Tibial nerve (tissue), 4 donors: ENCODE data around the gene MLLT1. TPM values are rescaled to one million over a fixed set of nuclear protein-coding genes. Genes with fewer than 3 reads are reported as not detected.

Experiments
- DNase-seq, 2 donors: peaks; one replicate each; pipeline ENCODE4 v3.0.0-alpha.2; 2019; ENCODE audit warnings: low spot score in 2 of 2
- H3K27ac ChIP-seq, 4 donors: fragments of 200-600 bp; sonication (generic) in 3 of 4; one replicate each; pipeline ENCODE4 v1.5.1; 2017 to 2019; ENCODE audit warnings: mild to moderate bottlenecking in 1 of 4
- H3K27me3 ChIP-seq, 2 donors: fragments of 200-600 bp; sonication (generic) in 1 of 2; one replicate each; pipeline versions ENCODE4 v1.5.1 to v1.6.0; 2017 to 2019
- H3K36me3 ChIP-seq, 3 donors: fragments of 200-600 bp; sonication (generic); one replicate each; pipeline ENCODE4 v1.5.1; 2018 to 2019
- H3K4me1 ChIP-seq, 4 donors: fragments of 200-600 bp; sonication (generic) in 3 of 4; one replicate each; pipeline ENCODE4 v1.5.1; 2017 to 2019
- H3K4me3 ChIP-seq, 4 donors: fragments of 200-600 bp; sonication (generic) in 3 of 4; one replicate each; pipeline ENCODE4 v1.5.1; 2017 to 2019; ENCODE audit warnings: mild to moderate bottlenecking in 1 of 4, moderate library complexity in 1 of 4
- H3K9me3 ChIP-seq, 4 donors: fragments of 200-600 bp; sonication (generic) in 3 of 4; one replicate each; pipeline ENCODE4 v1.5.1; 2017 to 2019
- EP300 ChIP-seq, 2 donors: sonication (generic); formaldehyde crosslinking; IDR thresholded peaks; one replicate each; pipeline ENCODE4 v1.6.1; 2017; ENCODE audit warnings: antibody characterized with exemption in 2 of 2, mild to moderate bottlenecking in 1 of 2
- POLR2A ChIP-seq, 2 donors: fragments of 450-650 bp; IDR thresholded peaks; one replicate each; pipeline ENCODE4 v1.6.1; 2017; ENCODE audit warnings: antibody characterized with exemption in 2 of 2, mild to moderate bottlenecking in 2 of 2, moderate library complexity in 2 of 2
- WGBS, 2 donors: methylation state at CpG; one replicate each; pipeline ENCODE4 v1.1.5; 2018; 5-methylcytosine and 5-hydroxymethylcytosine counted together
- total RNA-seq, 4 donors: library from RNA; depleted of rRNA; stranded (reverse); fragments of >200 nt; gene quantifications; one replicate each; pipeline ENCODE4 v1.1.0, GENCODE V29; 2016
- TF ChIP-seq, protein P1 (sequence below), 5 experiments: fragments of 200-600 bp in 3 of 5; fragments of 450-650 bp in 2 of 5; sonication (generic) in 3 of 5; IDR thresholded peaks; one replicate each; pipeline ENCODE4 v1.5.1; 2016 to 2019; ENCODE audit warnings: antibody characterized with exemption in 5 of 5, mild to moderate bottlenecking in 3 of 5, moderate library complexity in 2 of 5

MLLT1 gene
- total RNA-seq, 4 donors from 2014 or later, result 15.1 to 42.0 (median 19.9) TPM

DNA sequence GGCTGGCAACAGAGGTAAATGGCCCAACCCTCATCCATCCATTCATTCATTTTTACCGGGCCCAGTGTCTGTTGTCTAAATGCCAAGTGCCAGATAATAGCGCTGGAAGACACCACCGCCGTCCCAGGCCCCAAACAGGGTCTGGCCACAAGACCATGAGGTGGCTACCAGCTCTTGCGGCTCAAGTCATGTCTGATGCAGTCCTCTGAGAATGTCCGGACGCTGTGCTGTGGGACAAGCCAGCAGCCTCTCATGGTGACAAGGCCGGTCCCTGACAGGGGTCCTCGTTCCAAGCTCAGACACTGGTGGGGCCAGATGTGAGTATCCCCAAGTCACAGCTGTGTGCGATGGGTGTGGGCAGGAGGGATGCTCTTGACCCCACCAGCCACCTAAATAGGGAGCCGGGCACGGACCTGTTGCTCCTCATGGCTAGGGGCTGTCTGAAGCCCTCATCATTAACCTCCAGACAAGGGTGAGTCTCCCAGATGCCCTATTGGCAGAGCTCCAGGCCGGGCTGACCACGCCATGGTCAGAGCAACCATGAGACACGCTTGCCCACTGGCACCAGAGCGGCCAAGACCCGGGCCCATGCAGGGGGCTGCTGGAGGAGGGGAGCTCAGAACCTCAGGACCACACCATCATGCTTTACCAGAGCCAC is 58.4 kb downstream of the MLLT1 start:
- H3K36me3 ChIP-seq, result peaks cover 0 to 67% (median 0%) of the 10 kb centered on the region in 3 donors
- H3K27ac ChIP-seq, result peak overlapping the region in 1 of 4 donors; percentile 71
- H3K27me3 ChIP-seq, result no peaks in the 10 kb centered on the region
- no peak for TF ChIP-seq POLR2A (IDR thresholded peaks at IDR 0.05)
- TF ChIP-seq, protein P1, sequence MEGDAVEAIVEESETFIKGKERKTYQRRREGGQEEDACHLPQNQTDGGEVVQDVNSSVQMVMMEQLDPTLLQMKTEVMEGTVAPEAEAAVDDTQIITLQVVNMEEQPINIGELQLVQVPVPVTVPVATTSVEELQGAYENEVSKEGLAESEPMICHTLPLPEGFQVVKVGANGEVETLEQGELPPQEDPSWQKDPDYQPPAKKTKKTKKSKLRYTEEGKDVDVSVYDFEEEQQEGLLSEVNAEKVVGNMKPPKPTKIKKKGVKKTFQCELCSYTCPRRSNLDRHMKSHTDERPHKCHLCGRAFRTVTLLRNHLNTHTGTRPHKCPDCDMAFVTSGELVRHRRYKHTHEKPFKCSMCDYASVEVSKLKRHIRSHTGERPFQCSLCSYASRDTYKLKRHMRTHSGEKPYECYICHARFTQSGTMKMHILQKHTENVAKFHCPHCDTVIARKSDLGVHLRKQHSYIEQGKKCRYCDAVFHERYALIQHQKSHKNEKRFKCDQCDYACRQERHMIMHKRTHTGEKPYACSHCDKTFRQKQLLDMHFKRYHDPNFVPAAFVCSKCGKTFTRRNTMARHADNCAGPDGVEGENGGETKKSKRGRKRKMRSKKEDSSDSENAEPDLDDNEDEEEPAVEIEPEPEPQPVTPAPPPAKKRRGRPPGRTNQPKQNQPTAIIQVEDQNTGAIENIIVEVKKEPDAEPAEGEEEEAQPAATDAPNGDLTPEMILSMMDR (IDR thresholded peaks at IDR 0.05), result no peak
- no peak for TF ChIP-seq EP300 (IDR thresholded peaks at IDR 0.05)
- DNase-seq, result no peak
- 84 to 85% methylated on average over 12 to 17 of the region's 17 CpGs for WGBS, 2 donors
- no peaks in the 10 kb centered on the region for H3K9me3 ChIP-seq
- peaks cover 0 to 84% (median 41%) of the 10 kb centered on the region in 4 donors for H3K4me1 ChIP-seq
- H3K4me3 ChIP-seq, result no peak overlapping the region

DNA sequence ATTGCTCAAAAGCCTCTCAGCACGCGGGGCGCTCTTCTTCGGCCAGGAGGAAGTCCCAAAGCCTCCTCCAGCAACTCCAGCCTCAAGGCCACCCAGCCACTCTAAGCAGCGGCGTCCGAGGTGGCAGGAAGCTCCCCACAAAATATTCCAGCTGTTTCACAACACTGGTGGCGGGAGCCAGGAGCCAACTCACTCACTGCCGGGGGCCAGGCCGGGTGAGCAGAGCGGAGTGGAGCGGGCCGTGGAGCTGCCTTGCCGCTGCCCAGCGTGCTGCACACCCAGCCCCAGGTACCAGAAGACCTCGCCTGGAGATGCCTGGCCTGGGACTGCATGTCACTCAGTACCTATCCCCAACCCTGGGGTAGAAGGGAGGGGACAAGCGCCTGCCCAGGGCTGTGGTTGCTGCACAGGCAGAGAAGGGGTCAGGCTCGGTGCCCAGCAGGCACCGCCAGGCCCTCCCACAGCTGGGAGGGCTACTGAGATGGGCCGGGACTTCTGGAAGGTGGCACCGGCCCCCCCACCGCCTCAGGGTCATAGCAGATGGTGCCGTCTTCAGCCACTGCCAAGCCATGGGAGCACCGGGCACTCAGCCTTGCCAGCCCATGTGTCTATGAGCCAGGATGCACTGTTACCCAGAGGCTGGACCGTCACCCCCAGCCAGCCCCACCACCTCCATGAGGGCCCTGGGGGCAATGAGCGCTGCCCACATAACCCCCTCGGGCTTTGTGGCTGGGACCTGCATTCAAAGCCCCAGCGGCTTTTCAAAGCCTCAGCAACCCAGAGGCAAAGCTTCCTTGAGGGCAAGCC is 59.2 kb downstream of the MLLT1 start:
- Histone ChIP-seq H3K4me3 (no peak overlapping the region), H3K27me3 (no peaks in the 10 kb centered on the region), H3K4me1 (peaks cover 0 to 78% (median 38%) of the 10 kb centered on the region in 4 donors), H3K36me3 (peaks cover 0 to 67% (median 0%) of the 10 kb centered on the region in 3 donors), H3K27ac (peak overlapping the region in 3 of 4 donors; percentile 15 to 71 (median 71)), H3K9me3 (no peaks in the 10 kb centered on the region)
- peak; percentile 51 to 66 for DNase-seq
- TF ChIP-seq, protein P1 (IDR thresholded peaks at IDR 0.05), result no peak
- TF ChIP-seq POLR2A (IDR thresholded peaks at IDR 0.05), result no peak
- peak in 1 of 2 donors; percentile 56 for TF ChIP-seq EP300 (IDR thresholded peaks at IDR 0.05)
- 62 to 85% methylated on average over 16 to 17 of the region's 28 CpGs for WGBS, 2 donors

DNA sequence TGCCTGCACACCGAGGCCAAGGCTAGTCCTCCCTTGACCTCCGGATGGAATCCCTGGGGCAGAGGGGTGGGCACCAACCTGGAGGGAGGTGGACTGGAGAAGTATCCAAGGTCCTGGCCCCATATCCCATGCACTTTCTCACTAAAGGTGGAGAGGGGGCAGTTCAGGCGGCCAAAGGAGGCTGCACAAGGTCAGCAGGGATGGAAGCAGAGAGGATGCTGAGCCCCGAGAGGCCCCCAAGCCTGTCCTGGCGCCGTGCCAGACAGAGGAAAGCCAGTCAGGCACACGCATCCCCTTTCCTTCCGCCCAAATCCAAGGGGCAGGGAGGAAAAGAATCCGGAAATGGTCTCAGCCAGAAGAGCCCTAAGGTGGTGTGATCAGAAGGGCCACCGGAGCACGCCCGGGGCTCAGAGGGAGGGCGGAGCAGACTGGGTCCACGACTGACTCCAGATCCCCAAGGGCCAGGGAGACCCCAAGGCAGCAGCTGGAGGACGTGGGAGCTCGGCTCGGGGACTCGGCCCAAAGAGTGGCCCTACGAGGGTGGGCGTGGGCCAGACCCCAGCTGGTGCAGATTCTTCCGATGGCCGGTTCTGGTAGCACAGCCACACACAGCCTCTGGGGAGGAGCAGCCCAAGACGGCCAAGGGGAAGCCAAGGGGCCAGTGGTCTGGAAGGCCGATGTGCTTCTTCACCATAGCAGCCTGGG is 60.0 kb downstream of the MLLT1 start:
- Histone ChIP-seq H3K9me3 (no peaks in the 10 kb centered on the region), H3K4me3 (no peak overlapping the region), H3K27ac (peak overlapping the region; percentile 15 to 71 (median 50)), H3K36me3 (peaks cover 0 to 67% (median 0%) of the 10 kb centered on the region in 3 donors), H3K4me1 (peaks cover 0 to 73% (median 38%) of the 10 kb centered on the region in 4 donors), H3K27me3 (no peaks in the 10 kb centered on the region)
- DNase-seq, result no peak
- no peak for TF ChIP-seq POLR2A (IDR thresholded peaks at IDR 0.05)
- TF ChIP-seq, protein P1 (IDR thresholded peaks at IDR 0.05), result no peak
- TF ChIP-seq EP300 (IDR thresholded peaks at IDR 0.05), result no peak
- WGBS, 2 donors, result 41 to 46% methylated on average over 18 to 23 of the region's 24 CpGs

DNA sequence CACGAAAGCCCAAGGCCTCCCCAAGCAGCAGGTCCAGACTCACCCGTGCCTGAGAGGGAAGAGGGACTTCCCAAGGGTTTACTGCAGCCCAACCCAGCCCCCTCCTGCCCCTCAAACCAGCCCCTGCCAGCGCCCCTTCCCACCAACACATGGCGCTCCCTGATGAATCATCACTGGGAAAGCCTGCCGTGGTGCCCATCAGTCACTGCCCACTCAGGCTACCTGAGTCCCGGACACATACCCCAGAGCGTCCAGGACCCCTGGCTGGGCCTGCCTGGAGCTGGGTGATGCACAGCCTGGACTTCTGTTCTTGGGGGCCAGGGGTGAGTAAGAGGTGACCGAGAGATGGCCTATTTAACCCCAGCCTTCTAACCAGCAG is 60.6 kb downstream of the MLLT1 start:
- H3K4me3 ChIP-seq, result no peak overlapping the region
- no peaks in the 10 kb centered on the region for H3K9me3 ChIP-seq
- TF ChIP-seq EP300 (IDR thresholded peaks at IDR 0.05) (no peak), POLR2A (IDR thresholded peaks at IDR 0.05) (no peak)
- TF ChIP-seq, protein P1 (IDR thresholded peaks at IDR 0.05), result no peak
- DNase-seq, result no peak
- H3K4me1 ChIP-seq, result peaks cover 0 to 73% (median 38%) of the 10 kb centered on the region in 4 donors
- 17 to 55% methylated on average over 1 to 4 of the region's 8 CpGs for WGBS, 2 donors
- peak overlapping the region in 3 of 4 donors; percentile 44 to 71 (median 71) for H3K27ac ChIP-seq
- peaks cover 0 to 72% (median 0%) of the 10 kb centered on the region in 3 donors for H3K36me3 ChIP-seq
- H3K27me3 ChIP-seq, result no peaks in the 10 kb centered on the region
